T-cell (primary cell): Measurements from ENCODE around the gene KIAA0513. TPM values are rescaled to one million over a fixed set of nuclear protein-coding genes. Genes with fewer than 3 reads are reported as not detected.

ENCODE experiments used
- ATAC-seq, 4 experiments: fragments of 200-7000 bp in 3 of 4; fragments of 150-1000 bp in 1 of 4; cut with Tn5 transposase; replicated peaks in 1 of 4; 1 replicate in 3 of 4; 2 replicates in 1 of 4; pipeline ENCODE4 v1.10.0; 2021; ENCODE audit warnings: moderate library complexity in 3 of 4, mild to moderate bottlenecking in 2 of 4, moderate number of reproducible peaks in 1 of 4
- CTCF ChIA-PET, 2 donors: fragments of 300-600 bp; sonication (Branson Sonifier 250); formaldehyde crosslinking; loops; one replicate each; lab custom pipeline; 2022; ENCODE audit warnings: antibody characterized with exemption in 2 of 2; lab: Charles Lee
- POLR2A ChIA-PET, 2 donors: fragments of 300-600 bp; sonication (Branson Sonifier 250); formaldehyde crosslinking; loops; one replicate each; lab custom pipeline; 2022; ENCODE audit warnings: antibody characterized with exemption in 2 of 2; lab: Charles Lee
- DNase-seq, 35 experiments: peaks; one replicate each; pipeline versions ENCODE4 v3.0.0 to v3.0.0-alpha.2; 2013 to 2023
- H3K27ac ChIP-seq: one replicate; pipeline ENCODE4 v1.5.1; 2013; ENCODE audit warnings: low read length
- H3K27me3 ChIP-seq, 2 experiments: replicated peaks in 1 of 2; 1 replicate in 1 of 2; 2 replicates in 1 of 2; pipeline versions ENCODE4 v1.6.1 to v1.7.0; 2013; ENCODE audit warnings: low read length in 1 of 2, mixed read lengths in 1 of 2; ENCODE audit not compliant: control insufficient read depth in 2 of 2, insufficient read depth in 2 of 2; ENCODE audit errors: extremely low read depth in 1 of 2
- H3K36me3 ChIP-seq, 2 donors: 1 replicate in 1 of 2; 2 replicates in 1 of 2; pipeline versions ENCODE4 v1.6.1 to v1.7.0; 2013; ENCODE audit warnings: low read length in 1 of 2; ENCODE audit not compliant: control insufficient read depth in 2 of 2, insufficient read depth in 1 of 2; ENCODE audit errors: extremely low read depth in 1 of 2
- H3K4me1 ChIP-seq, 2 experiments: 1 replicate in 1 of 2; 2 replicates in 1 of 2; pipeline versions ENCODE4 v1.6.1 to v1.7.0; 2013; ENCODE audit warnings: low read length in 2 of 2, mixed read lengths in 1 of 2; ENCODE audit not compliant: insufficient read depth in 2 of 2, control insufficient read depth in 1 of 2; ENCODE audit errors: extremely low read depth in 1 of 2
- H3K4me3 ChIP-seq, 2 donors: 1 replicate in 1 of 2; 2 replicates in 1 of 2; pipeline versions ENCODE4 v1.5.1 to v1.7.0; 2013; ENCODE audit warnings: mild to moderate bottlenecking in 2 of 2, low read length in 1 of 2, moderate library complexity in 1 of 2; ENCODE audit not compliant: control insufficient read depth in 1 of 2; ENCODE audit errors: extremely low read depth in 1 of 2
- H3K9me3 ChIP-seq: 2 replicates; pipeline ENCODE4 v1.7.0; 2013
- H3K27ac Mint-ChIP-seq, 2 donors: one replicate each; pipeline ENCODE4 v1.8.0; 2020 to 2021; ENCODE audit warnings: mild to moderate bottlenecking in 2 of 2, mixed read lengths in 2 of 2
- H3K27me3 Mint-ChIP-seq, 2 donors: one replicate each; pipeline ENCODE4 v1.8.0; 2021 to 2022; ENCODE audit warnings: mixed read lengths in 2 of 2
- H3K36me3 Mint-ChIP-seq: one replicate; pipeline ENCODE4 v1.8.0; 2021; ENCODE audit warnings: mixed read lengths
- H3K4me1 Mint-ChIP-seq, 3 donors: one replicate each; pipeline ENCODE4 v1.8.0; 2020 to 2022; ENCODE audit warnings: mixed read lengths in 3 of 3, mild to moderate bottlenecking in 1 of 3
- H3K4me3 Mint-ChIP-seq, 3 donors: one replicate each; pipeline ENCODE4 v1.8.0; 2020 to 2022; ENCODE audit warnings: mild to moderate bottlenecking in 3 of 3, mixed read lengths in 3 of 3, moderate library complexity in 3 of 3
- H3K9me3 Mint-ChIP-seq, 3 donors: one replicate each; pipeline ENCODE4 v1.8.0; 2020 to 2022; ENCODE audit warnings: mixed read lengths in 3 of 3
- WGBS: methylation state at CpG from one replicate; pipeline ENCODE4 v1.1.5; 2013; ENCODE audit warnings: missing lambda C conversion rate; ENCODE audit not compliant: insufficient coverage; 5-methylcytosine and 5-hydroxymethylcytosine counted together
- total RNA-seq, 35 experiments: library from RNA in 6 of 35; stranded (reverse) in 6 of 35; fragments of 120-200 nt in 1 of 35; gene quantifications; one replicate each; pipeline versions ENCODE4 v1.2.1 to v1.2.4 and lab custom pipeline; 2013 to 2026

Gene KIAA0513, protein sequence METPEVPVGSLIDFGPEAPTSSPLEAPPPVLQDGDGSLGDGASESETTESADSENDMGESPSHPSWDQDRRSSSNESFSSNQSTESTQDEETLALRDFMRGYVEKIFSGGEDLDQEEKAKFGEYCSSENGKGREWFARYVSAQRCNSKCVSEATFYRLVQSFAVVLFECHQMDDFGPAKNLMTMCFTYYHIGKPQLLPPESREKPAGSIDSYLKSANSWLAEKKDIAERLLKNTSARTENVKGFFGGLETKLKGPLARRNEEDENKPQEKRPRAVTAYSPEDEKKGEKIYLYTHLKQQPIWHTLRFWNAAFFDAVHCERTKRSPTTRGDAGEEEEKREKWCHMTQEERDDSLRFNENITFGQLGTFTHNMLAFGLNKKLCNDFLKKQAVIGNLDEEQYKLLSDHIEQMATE
- total RNA-seq (10 to 100 TPM in 4 of 5 donors, 1 to 10 TPM in 1; 9.2 to 19.7 (median 17.2) TPM), total RNA-seq (lab: John Stamatoyannopoulos, UW) (20.3 to 231 (median 77.7) reads per million in 29 experiments)
- total RNA-seq (2013) = 10.2 TPM

DNA sequence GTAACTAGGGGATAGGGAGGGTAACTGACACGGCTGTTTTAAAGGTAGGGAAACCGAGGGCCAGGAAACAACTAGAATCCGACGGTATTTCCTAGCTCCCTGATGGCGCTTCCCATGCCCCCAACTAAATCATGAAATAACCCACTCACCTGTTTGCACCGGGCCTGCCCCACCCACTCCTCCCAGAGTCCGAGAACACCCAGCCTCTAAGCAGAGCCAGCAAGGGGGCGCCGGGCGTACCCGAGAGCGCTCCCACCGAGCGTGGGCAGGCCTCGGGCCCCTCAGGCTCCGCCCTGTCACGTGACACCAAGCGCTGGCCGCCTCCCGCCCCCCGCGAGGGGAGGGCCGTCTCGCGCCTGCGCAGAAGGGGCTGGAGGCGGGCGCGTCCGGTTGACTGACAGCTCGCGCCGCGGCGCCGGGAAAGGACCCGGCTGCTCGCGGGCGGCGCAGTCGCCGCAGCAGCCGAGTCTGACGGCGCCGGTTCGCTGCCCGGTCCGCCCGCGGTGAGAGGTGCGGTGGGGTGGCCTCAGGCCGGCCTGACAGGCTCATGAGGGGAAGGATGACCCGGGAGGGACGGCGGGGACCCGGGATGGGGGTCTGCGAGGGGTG lies at the start of gene KIAA0513:
Gene KIAA0513, plus strand, starts transcription at position 447 of the 609 bp plus-strand sequence. CDS start 39,277 bp downstream, outside the sequence.
- Histone ChIP-seq H3K9me3 (no peaks in the 10 kb centered on the region), H3K4me1 (peaks cover 17 to 34% of the 10 kb centered on the region in 2 experiments), H3K4me3 (peak within 1 kb of the TSS; percentile 60 to 84), H3K27me3 (no peaks in the 10 kb centered on the region), H3K36me3 (peaks cover 0 to 4% of the 10 kb centered on the region in 2 donors), H3K27ac (peak within 1 kb of the TSS; percentile 79)
- under 1% methylated on average over 58 of the region's 59 CpGs for WGBS
- Mint-ChIP-seq H3K27ac (peak within 1 kb of the TSS; percentile 82 to 92), H3K4me1 (peaks cover 25 to 42% (median 35%) of the 10 kb centered on the region in 3 donors), H3K27me3 (no peaks in the 10 kb centered on the region), H3K4me3 (peak within 1 kb of the TSS; percentile 90 to 91 (median 91)), H3K36me3 (peaks cover 9% of the 10 kb centered on the region), H3K9me3 (no peaks in the 10 kb centered on the region)
- ATAC-seq (peak; percentile 74 to 82 (median 80)), DNase-seq (peak; percentile 84 to 98 (median 93))
- POLR2A ChIA-PET = interaction anchor here in 1 of 2 donors (0.6 to 2.0 kb wide), 4 partner anchors 10 to 603 kb away, joined by 3 to 19 read pairs (median 4); partner anchors contain the start of gene ZDHHC7
- CTCF ChIA-PET = interaction anchor here (0.6 to 2.5 kb wide), 8 partner anchors 15 to 60 kb away, joined by 3 to 16 read pairs (median 6); partner anchors contain the start of gene ZDHHC7 (in 1 of the 2)

DNA sequence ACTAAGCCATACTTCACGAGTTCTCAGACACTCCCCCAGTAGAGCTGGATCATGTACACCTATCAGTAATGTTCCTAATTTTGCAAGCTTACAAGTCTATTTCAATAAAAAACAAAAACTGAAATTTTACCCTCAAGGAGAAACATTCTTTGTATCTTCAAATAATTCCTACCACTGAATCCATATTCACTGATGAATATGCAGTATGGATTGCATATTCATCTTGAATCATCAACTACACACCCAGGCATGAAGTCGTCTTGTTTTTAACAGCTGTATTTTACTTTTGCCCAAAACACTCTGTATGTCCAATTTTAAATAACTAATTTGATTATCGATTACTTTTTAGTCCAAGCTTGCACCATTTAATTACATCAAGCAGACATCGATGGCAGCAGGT lies 48.1 kb upstream of the KIAA0513 start:
- no peak overlapping the region for H3K4me3 ChIP-seq
- no peaks in the 10 kb centered on the region for H3K27me3 Mint-ChIP-seq
- H3K4me1 ChIP-seq = no peaks in the 10 kb centered on the region
- peaks cover 0 to 4% (median 0%) of the 10 kb centered on the region in 3 donors for H3K4me1 Mint-ChIP-seq
- H3K9me3 ChIP-seq = no peaks in the 10 kb centered on the region
- no peaks in the 10 kb centered on the region for H3K9me3 Mint-ChIP-seq
- no peak overlapping the region for H3K4me3 Mint-ChIP-seq
- ChIA-PET POLR2A (interaction anchor here (0.7 kb wide), 2 partner anchors 11 to 220 kb away, joined by 3 to 5 read pairs; no protein-coding TSS in a partner anchor), CTCF (interaction anchor here in 1 of 2 donors (0.6 kb wide), 1 partner anchor 427 kb away, joined by 4 read pairs; no protein-coding TSS in a partner anchor)
- H3K27ac Mint-ChIP-seq = no peak overlapping the region
- H3K27me3 ChIP-seq = no peaks in the 10 kb centered on the region
- no peak overlapping the region for H3K27ac ChIP-seq
- no peak for ATAC-seq
- peaks cover 2 to 64% of the 10 kb centered on the region in 2 donors for H3K36me3 ChIP-seq
- WGBS = 100% methylated on average over 4 of the region's 4 CpGs
- peaks cover 44% of the 10 kb centered on the region for H3K36me3 Mint-ChIP-seq
- DNase-seq = no peak

DNA sequence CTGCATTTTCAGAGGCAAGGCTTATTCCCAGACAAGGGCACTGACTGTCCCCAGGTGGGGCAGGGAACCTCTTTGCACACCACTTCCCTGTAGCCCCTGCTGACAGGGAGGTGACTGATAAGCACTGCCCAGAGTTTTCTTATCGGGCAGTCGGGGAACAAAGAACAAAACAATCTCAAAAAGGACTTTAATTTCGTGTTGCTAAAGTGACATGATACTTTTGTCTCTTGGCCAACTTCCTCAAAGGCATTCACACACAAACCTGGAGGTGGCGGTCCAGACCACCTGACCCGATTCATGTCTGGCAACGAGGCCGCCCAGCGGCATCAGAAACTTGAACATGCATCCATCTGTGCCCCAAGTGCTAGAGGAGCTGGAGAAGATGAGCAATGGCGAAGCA lies 45.2 kb upstream of the KIAA0513 start:
- H3K36me3 ChIP-seq = peaks cover 6 to 56% of the 10 kb centered on the region in 2 donors
- POLR2A ChIA-PET = no interaction called here
- H3K27ac Mint-ChIP-seq = peak overlapping the region in 1 of 2 donors; percentile 52
- H3K4me3 Mint-ChIP-seq = no peak overlapping the region
- no peaks in the 10 kb centered on the region for H3K27me3 ChIP-seq
- DNase-seq (peak in 19 of 35 experiments; percentile 6 to 37 (median 13)), ATAC-seq (no peak)
- 74% methylated on average over 4 of the region's 9 CpGs for WGBS
- peaks cover 32% of the 10 kb centered on the region for H3K36me3 Mint-ChIP-seq
- no peaks in the 10 kb centered on the region for H3K9me3 ChIP-seq
- no peak overlapping the region for H3K27ac ChIP-seq
- H3K4me1 Mint-ChIP-seq = peaks cover 15 to 16% (median 16%) of the 10 kb centered on the region in 3 donors
- H3K4me3 ChIP-seq = no peak overlapping the region
- no peaks in the 10 kb centered on the region for H3K27me3 Mint-ChIP-seq
- CTCF ChIA-PET = interaction anchor here (0.7 to 1.3 kb wide), 3 partner anchors 29 to 104 kb away, joined by 3 to 13 read pairs (median 4); no protein-coding TSS in a partner anchor
- no peaks in the 10 kb centered on the region for H3K4me1 ChIP-seq
- H3K9me3 Mint-ChIP-seq = no peaks in the 10 kb centered on the region

DNA sequence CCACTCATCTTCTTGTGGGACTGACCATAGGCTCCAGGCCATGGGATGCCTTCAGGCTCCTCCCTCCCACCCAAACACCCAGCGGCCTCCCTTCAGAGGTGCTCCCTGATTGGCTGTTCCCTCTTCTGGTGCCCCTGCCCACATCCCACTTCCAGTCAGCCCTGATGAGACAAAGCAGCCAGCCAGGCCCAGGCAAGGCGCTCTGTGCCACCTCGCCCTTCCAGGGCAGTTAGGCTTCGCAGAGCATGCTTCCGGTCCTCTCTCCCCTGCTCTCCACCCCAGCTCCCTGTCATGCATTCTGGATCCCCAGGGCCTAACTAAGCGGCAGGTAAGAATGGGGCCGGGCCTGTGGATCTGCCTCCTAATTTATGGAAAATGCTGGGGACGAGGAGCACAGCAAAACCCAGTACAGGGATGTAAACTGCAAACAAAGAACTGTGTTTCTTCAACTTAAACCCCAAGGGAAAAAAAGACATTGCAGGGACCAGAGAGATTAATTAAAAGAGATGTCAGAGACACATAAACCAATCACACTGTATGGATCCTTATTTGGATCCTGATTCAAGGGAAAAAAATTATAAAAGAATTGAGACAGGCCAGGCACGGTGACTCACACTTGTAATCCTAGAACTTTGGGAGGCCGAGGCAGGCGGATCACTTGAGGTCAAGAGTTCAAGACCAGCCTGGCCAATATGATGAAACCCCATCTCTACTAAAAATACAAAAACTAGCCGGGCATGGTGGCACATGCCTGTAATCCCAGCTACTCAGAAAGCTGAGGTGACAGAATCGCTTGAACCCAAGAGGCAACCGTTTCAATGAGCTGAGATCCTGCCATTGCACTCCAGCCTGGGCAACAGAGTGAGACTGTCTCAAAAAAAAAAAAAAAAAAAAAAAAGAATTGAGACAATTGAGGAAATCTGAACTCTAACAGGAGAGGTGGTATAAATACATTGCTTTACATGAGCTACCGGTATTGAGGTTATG lies 42.2 kb upstream of the KIAA0513 start:
- Histone ChIP-seq H3K9me3 (no peaks in the 10 kb centered on the region), H3K4me1 (no peaks in the 10 kb centered on the region), H3K4me3 (no peak overlapping the region), H3K27ac (no peak overlapping the region), H3K27me3 (no peaks in the 10 kb centered on the region), H3K36me3 (peaks cover 13 to 68% of the 10 kb centered on the region in 2 donors)
- Mint-ChIP-seq H3K4me3 (no peak overlapping the region), H3K36me3 (peaks cover 44% of the 10 kb centered on the region), H3K27me3 (no peaks in the 10 kb centered on the region), H3K4me1 (peaks cover 15 to 19% (median 16%) of the 10 kb centered on the region in 3 donors), H3K9me3 (no peaks in the 10 kb centered on the region), H3K27ac (peak overlapping the region in 1 of 2 donors; percentile 16)
- ATAC-seq (no peak), DNase-seq (no peak)
- 95% methylated on average over 7 of the region's 15 CpGs for WGBS
- POLR2A ChIA-PET = no interaction called here
- CTCF ChIA-PET = interaction anchor here (0.6 to 0.7 kb wide), 3 partner anchors 42 to 259 kb away, joined by 3 to 7 read pairs (median 6); no protein-coding TSS in a partner anchor

DNA sequence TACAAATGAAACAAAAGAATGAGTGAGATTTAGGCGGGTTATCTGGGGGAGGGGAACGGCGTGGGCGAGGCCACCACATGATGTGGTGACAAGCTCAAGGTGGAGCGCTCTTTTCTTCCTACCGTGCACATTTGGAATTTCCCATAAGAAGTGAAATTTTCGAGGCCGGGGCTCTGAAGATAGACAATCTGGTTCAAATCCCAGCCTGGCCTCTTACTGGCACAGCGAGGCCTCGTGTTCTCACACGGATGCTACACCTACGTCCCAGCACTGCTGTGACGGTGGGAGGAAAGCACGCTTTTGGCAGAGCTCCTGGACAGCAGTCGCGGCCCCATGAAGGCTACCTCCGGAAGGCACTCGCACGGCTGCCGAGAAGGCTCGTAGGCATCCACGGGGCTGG lies 41.5 kb upstream of the KIAA0513 start:
- Histone ChIP-seq H3K27ac (no peak overlapping the region), H3K4me3 (no peak overlapping the region), H3K27me3 (no peaks in the 10 kb centered on the region), H3K4me1 (no peaks in the 10 kb centered on the region), H3K9me3 (no peaks in the 10 kb centered on the region), H3K36me3 (peaks cover 13 to 70% of the 10 kb centered on the region in 2 donors)
- ATAC-seq (peak in 1 of 4 experiments; percentile 38), DNase-seq (peak in 1 of 35 experiments; percentile 12)
- Mint-ChIP-seq H3K27ac (peak overlapping the region in 1 of 2 donors; percentile 16), H3K4me1 (peaks cover 15 to 19% (median 16%) of the 10 kb centered on the region in 3 donors), H3K4me3 (no peak overlapping the region), H3K36me3 (peaks cover 44% of the 10 kb centered on the region), H3K9me3 (no peaks in the 10 kb centered on the region), H3K27me3 (no peaks in the 10 kb centered on the region)
- ChIA-PET POLR2A (no interaction called here), CTCF (interaction anchor here in 1 of 2 donors (0.6 kb wide), 1 partner anchor 41 kb away, joined by 6 read pairs; no protein-coding TSS in a partner anchor)
- WGBS = 75% methylated on average over 22 of the region's 22 CpGs
